Subcutaneous adipose tissue (tissue), 4 donors: ENCODE results near the gene ENPP3. TPM values are rescaled to one million over a fixed set of nuclear protein-coding genes. Genes with fewer than 3 reads are reported as not detected.

Experiments
- CTCF ChIP-seq: fragments of 450-650 bp; IDR thresholded peaks from one replicate; pipeline ENCODE4 v1.5.1; 2016; ENCODE audit warnings: low read depth, mild to moderate bottlenecking, control low read depth, antibody characterized with exemption, moderate library complexity
- total RNA-seq, 4 donors: library from RNA; depleted of rRNA; stranded (reverse); fragments of >200 nt; gene quantifications; one replicate each; pipeline ENCODE4 v1.1.0, GENCODE V29; 2016

The ENPP3 gene
- total RNA-seq: 1 to 10 TPM in 1 of 4 donors, under 1 TPM in 3; 0.33 to 1.3 (median 0.80) TPM

GRCh38 chr6:131636880-131637792 lies at the start of gene ENPP3:
Gene ENPP3, plus strand, starts transcription at chr6:131637302. Its CDS starts 83 bp downstream, at chr6:131637385.
- TF ChIP-seq CTCF: no peak

- no peak for TF ChIP-seq CTCF
Observed at GRCh38 chr6:131587909-131588308, 49.2 kb upstream of the ENPP3 start.

GRCh38 chr6:131588643-131589042 lies 48.5 kb upstream of the ENPP3 start:
- no peak for TF ChIP-seq CTCF

GRCh38 chr6:131592935-131593334 lies 44.2 kb upstream of the ENPP3 start:
- no peak for TF ChIP-seq CTCF

- TF ChIP-seq CTCF: no peak
Observed at GRCh38 chr6:131594074-131594473, 43.0 kb upstream of the ENPP3 start.

GRCh38 chr6:131597446-131597845 lies 39.7 kb upstream of the ENPP3 start:
- TF ChIP-seq CTCF: no peak

- TF ChIP-seq CTCF: no peak
Observed at GRCh38 chr6:131600716-131601115, 36.4 kb upstream of the ENPP3 start.
